ENCODE results near the gene COL21A1. TPM values are rescaled to one million over a fixed set of nuclear protein-coding genes. Genes with fewer than 3 reads are reported as not detected.

The COL21A1 gene
- total and polyA plus RNA-seq, 2 donors (not counting 1 experiment from before 2014, with no cell fraction given): 6.9 to 28.2 TPM

DNA sequence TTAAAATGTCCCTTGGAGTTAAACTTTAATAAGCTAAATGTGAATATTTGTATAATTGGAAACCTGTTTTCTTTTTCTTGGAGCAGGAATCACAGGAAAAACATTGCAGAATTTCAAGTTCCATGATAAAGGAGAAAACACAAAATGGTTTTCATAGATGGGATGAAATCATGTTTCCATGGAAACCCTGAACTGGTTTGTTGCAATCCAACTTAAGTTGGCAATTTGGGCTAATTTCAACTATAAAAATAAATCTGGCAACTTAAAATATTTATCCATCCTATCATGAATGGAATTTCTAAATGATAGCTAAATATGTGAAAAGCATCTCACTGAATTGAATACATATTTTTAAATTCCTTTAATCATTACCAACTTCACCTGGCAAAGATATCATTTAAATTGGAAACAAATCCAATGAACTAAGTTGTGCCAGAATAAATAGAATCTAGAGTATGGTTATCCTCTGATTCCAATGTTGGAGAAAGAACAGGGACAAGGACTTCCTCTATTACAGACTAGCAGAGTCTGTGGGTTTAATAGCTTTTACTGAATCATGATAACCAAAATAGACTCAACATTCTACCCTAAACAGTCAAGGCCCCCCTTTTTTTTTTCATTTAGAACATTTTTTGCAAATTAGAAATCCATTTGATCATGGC lies 33.2 kb downstream of the COL21A1 start:
- Histone ChIP-seq H2AFZ (ENCODE audit: low read length) (no peak overlapping the region), H3K4me1 (ENCODE audit: control insufficient read depth, extremely low read depth, insufficient read depth, low read length) (no peaks in the 10 kb centered on the region), H3K27me3 (ENCODE audit: control insufficient read depth, insufficient read depth, low read length) (no peaks in the 10 kb centered on the region), H3K4me2 (ENCODE audit: extremely low read depth, insufficient read depth, low read length) (no peak overlapping the region), H3K27ac (ENCODE audit: insufficient read depth, low read length) (no peak overlapping the region), H3K79me2 (ENCODE audit: control insufficient read depth, insufficient read depth, low read length) (no peaks in the 10 kb centered on the region), H3K9me3 (ENCODE audit: control insufficient read depth, insufficient read depth, low read depth, low read length) (no peaks in the 10 kb centered on the region), H3K36me3 (ENCODE audit: control insufficient read depth, insufficient read depth, low read length) (no peaks in the 10 kb centered on the region), H3K9ac (ENCODE audit: insufficient read depth, low read length) (no peak overlapping the region), H4K20me1 (ENCODE audit: control insufficient read depth, extremely low read depth, insufficient read depth, low read length) (no peaks in the 10 kb centered on the region), H3K4me3 (replicated peaks in 1 of 4; ENCODE audit: control extremely low read depth in 1 of 4, insufficient read depth in 1 of 4, low read depth in 3 of 4, low read length in 4 of 4) (no peak overlapping the region)
- TF ChIP-seq EZH2 (IDR thresholded peaks at IDR 0.05; ENCODE audit: low read length, missing control alignments): no peak
- TF ChIP-seq, protein P1, sequence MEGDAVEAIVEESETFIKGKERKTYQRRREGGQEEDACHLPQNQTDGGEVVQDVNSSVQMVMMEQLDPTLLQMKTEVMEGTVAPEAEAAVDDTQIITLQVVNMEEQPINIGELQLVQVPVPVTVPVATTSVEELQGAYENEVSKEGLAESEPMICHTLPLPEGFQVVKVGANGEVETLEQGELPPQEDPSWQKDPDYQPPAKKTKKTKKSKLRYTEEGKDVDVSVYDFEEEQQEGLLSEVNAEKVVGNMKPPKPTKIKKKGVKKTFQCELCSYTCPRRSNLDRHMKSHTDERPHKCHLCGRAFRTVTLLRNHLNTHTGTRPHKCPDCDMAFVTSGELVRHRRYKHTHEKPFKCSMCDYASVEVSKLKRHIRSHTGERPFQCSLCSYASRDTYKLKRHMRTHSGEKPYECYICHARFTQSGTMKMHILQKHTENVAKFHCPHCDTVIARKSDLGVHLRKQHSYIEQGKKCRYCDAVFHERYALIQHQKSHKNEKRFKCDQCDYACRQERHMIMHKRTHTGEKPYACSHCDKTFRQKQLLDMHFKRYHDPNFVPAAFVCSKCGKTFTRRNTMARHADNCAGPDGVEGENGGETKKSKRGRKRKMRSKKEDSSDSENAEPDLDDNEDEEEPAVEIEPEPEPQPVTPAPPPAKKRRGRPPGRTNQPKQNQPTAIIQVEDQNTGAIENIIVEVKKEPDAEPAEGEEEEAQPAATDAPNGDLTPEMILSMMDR (conservative IDR thresholded peaks at IDR 0.05 in 1 of 2, IDR thresholded peaks at IDR 0.05 in 1 of 2; ENCODE audit: low read depth in 1 of 2, low read length in 2 of 2): no peak
- no peak for DNase-seq (ENCODE audit: low read depth in 2 of 2)

DNA sequence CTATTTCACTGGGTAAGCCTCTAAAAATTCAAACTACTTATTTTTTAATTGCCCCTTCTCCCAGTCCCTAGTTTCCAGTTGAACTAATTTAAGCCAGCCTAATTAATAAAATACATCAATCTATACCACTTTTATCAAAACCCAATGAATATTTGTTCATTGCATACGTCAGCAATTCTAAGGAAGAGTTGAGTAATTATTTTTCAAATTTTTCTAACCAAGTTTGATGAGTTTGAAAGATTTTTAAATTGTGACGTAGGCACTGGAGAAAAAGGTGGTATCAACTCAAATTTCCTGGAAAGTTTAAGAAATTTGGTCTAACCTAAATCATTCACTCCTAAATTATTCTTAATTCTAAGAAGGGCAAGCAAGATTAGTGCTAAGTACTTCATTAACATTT lies 35.7 kb downstream of the COL21A1 start:
- no peak overlapping the region for H3K27ac ChIP-seq (ENCODE audit: insufficient read depth, low read length)
- H3K4me1 ChIP-seq (ENCODE audit: control insufficient read depth, extremely low read depth, insufficient read depth, low read length): no peaks in the 10 kb centered on the region
- no peak overlapping the region for H3K4me2 ChIP-seq (ENCODE audit: extremely low read depth, insufficient read depth, low read length)
- no peak overlapping the region for H2AFZ ChIP-seq (ENCODE audit: low read length)
- no peak for TF ChIP-seq EZH2 (IDR thresholded peaks at IDR 0.05; ENCODE audit: low read length, missing control alignments)
- TF ChIP-seq, protein P1 (conservative IDR thresholded peaks at IDR 0.05 in 1 of 2, IDR thresholded peaks at IDR 0.05 in 1 of 2; ENCODE audit: low read depth in 1 of 2, low read length in 2 of 2): no peak
- H3K36me3 ChIP-seq (ENCODE audit: control insufficient read depth, insufficient read depth, low read length): no peaks in the 10 kb centered on the region
- H3K9ac ChIP-seq (ENCODE audit: insufficient read depth, low read length): no peak overlapping the region
- no peaks in the 10 kb centered on the region for H3K9me3 ChIP-seq (ENCODE audit: control insufficient read depth, insufficient read depth, low read depth, low read length)
- no peak for DNase-seq (ENCODE audit: low read depth in 2 of 2)
- H4K20me1 ChIP-seq (ENCODE audit: control insufficient read depth, extremely low read depth, insufficient read depth, low read length): no peaks in the 10 kb centered on the region
- no peak overlapping the region for H3K4me3 ChIP-seq (replicated peaks in 1 of 4; ENCODE audit: control extremely low read depth in 1 of 4, insufficient read depth in 1 of 4, low read depth in 3 of 4, low read length in 4 of 4)
- H3K79me2 ChIP-seq (ENCODE audit: control insufficient read depth, insufficient read depth, low read length): no peaks in the 10 kb centered on the region
- H3K27me3 ChIP-seq (ENCODE audit: control insufficient read depth, insufficient read depth, low read length): no peaks in the 10 kb centered on the region

DNA sequence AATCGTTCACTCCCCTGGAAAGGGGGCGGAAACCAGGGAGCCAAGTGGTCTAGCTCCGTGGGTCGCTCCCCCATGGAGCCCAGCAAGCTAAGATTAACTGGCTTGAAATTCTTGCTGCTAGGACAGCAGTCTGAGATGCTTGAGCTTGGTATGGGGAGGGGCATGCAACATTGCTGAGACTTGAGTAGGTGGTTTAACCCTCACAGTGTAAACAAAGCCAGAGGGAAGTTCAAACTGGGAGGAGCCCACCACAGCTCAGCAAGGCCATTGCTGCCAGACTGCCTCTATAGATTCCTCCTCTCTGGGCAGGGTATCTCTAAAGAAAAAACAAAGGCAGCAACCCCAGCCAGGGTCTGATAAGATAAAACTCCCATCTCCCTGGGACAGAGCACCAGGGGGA lies 43.2 kb downstream of the COL21A1 start:
- Histone ChIP-seq H3K4me3 (replicated peaks in 1 of 4; ENCODE audit: control extremely low read depth in 1 of 4, insufficient read depth in 1 of 4, low read depth in 3 of 4, low read length in 4 of 4) (no peak overlapping the region), H3K36me3 (ENCODE audit: control insufficient read depth, insufficient read depth, low read length) (no peaks in the 10 kb centered on the region), H3K27ac (ENCODE audit: insufficient read depth, low read length) (no peak overlapping the region), H3K27me3 (ENCODE audit: control insufficient read depth, insufficient read depth, low read length) (no peaks in the 10 kb centered on the region), H3K9me3 (ENCODE audit: control insufficient read depth, insufficient read depth, low read depth, low read length) (no peaks in the 10 kb centered on the region), H3K79me2 (ENCODE audit: control insufficient read depth, insufficient read depth, low read length) (no peaks in the 10 kb centered on the region), H3K4me2 (ENCODE audit: extremely low read depth, insufficient read depth, low read length) (no peak overlapping the region), H4K20me1 (ENCODE audit: control insufficient read depth, extremely low read depth, insufficient read depth, low read length) (no peaks in the 10 kb centered on the region), H2AFZ (ENCODE audit: low read length) (no peak overlapping the region), H3K4me1 (ENCODE audit: control insufficient read depth, extremely low read depth, insufficient read depth, low read length) (no peaks in the 10 kb centered on the region), H3K9ac (ENCODE audit: insufficient read depth, low read length) (no peak overlapping the region)
- no peak for TF ChIP-seq EZH2 (IDR thresholded peaks at IDR 0.05; ENCODE audit: low read length, missing control alignments)
- TF ChIP-seq, protein P1 (conservative IDR thresholded peaks at IDR 0.05 in 1 of 2, IDR thresholded peaks at IDR 0.05 in 1 of 2; ENCODE audit: low read depth in 1 of 2, low read length in 2 of 2): no peak
- no peak for DNase-seq (ENCODE audit: low read depth in 2 of 2)

All from fibroblast of lung (primary cell).